G401 (cell line): ENCODE data around the gene LINGO4. TPM values are rescaled to one million over a fixed set of nuclear protein-coding genes. Genes with fewer than 3 reads are reported as not detected.

ENCODE experiments used
- DNase-seq: peaks from one replicate; pipeline ENCODE4 v3.0.0-alpha.2; 2015; ENCODE audit warnings: low spot score
- in situ Hi-C: cut with HindIII; loops from 2 replicates; pipeline ENCODE4 v1.10.0; 2016; ENCODE audit warnings: low sequenced_read_pairs, mixed read lengths
- total RNA-seq: library from RNA; depleted of rRNA; stranded (reverse); fragments of >200 nt; shearing (Covaris generic); gene quantifications from 2 replicates; pipeline ENCODE4 v1.2.3, GENCODE V29; 2014

Gene LINGO4
- total RNA-seq, 1 experiment from 2014 or later: not detected

DNA sequence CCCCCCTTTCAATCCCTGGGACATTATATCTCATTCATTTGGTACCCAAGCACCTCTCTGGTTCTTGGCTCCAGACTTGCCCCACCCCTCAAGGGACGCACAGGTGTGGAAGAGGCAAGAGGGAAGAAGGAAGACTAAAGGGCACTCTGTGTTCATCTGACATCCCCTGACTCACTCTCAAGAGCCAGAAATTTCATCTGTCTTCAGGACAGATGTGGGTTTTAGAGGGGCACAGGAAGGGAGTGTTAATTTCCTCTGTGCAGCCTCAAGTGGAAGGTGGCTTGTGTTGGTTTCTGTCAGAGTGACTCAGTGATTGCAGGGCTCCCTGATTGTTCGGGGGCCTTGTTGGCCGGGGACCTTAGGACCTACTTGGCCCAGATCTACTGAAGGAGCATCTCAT is 32.0 kb upstream of the LINGO4 start:
- in situ Hi-C loops: no loop called here
- DNase-seq: no peak

DNA sequence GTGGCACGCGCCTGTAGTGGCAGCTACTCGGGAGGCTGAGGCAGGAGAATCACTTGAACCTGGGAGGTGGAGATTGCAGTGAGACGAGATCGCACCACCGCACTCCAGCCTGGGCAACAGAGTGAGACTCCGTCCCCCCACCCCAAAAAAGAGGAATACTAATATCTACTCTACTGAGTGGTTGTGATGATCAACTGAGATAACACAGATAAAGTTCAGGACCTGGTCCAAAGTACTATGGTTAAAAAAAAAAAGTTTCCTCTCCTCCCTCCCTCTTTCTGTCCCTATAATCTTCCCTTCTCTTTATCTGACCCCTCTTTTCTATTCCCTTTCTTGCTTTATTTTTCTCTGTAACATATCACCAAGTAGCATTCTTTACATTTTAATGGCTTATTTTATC is 30.4 kb upstream of the LINGO4 start:
- in situ Hi-C loops: no loop called here
- DNase-seq: no peak

- no peak for DNase-seq
- in situ Hi-C loops: no loop called here
Observed at GRCh38 chr1:151834239-151834638, 29.0 kb upstream of the LINGO4 start.

DNA sequence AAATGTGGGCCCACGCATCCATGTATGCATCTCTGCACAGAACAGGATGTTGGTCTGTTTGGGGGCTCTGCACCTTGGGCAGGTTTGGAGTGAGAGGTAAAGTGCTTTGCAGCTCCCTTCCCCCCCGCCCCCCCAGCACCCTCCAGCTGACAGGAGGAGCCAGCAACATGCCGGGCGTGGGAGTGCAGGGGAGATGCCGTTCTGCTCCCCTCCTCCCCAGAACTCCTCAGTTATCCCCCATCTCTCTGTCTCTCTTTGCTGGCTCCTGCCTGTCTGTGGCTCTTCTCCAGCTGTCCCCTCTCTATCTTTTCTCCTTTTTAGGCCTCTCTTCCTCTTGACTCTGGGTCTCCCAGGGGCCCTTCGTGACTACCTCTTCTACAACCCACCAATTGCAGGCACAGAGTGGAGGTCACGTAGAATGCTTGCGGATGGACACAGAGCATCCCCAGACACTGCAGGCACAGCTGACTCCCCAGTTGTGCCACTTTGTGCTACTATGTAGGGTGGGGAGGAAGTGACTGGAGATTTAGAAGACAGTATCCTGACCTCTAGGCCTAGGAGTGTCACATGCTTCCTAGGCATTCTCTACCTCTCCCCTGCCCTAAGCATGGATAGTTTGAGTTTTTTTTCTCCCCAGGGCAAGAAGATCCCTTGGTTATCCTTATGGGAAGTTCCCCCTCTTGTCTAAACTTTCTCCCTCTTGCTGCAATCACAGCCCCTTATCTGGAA is 28.1 kb upstream of the LINGO4 start:
- in situ Hi-C loops: no loop called here

GRCh38 chr1:151832318-151832980 is 27.2 kb upstream of the LINGO4 start:
- in situ Hi-C loops: no loop called here
- DNase-seq: peak; percentile 91

More for the DNA sequence above, 28.1 kb upstream of the LINGO4 start:
- DNase-seq: no peak

- peak; percentile 84 for DNase-seq
- in situ Hi-C loops: no loop called here
Observed at GRCh38 chr1:151831605-151832004, 26.4 kb upstream of the LINGO4 start, which contains the start of gene RORC. Gene RORC (minus strand): TSS chr1:151831802. CDS start chr1:151831764, 38 bp downstream.

DNA sequence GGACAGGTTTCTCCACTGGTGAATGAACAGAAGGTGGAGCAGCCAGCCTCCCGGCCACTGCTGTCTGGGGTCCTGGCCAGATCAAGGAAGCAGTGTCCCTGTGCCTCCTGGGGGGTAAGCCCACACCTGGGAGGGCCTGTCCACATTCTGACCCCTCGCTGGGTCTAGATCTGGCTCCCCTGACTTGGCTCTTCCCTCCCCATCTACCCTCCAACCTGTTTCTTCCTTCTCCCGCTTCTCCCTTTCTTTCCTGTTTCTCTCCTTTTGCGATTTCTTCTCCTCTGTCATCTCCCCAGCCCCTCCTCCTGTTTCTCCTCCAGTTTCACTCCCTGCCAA is 26.0 kb upstream of the LINGO4 start:
- in situ Hi-C loops: no loop called here
- no peak for DNase-seq

DNA sequence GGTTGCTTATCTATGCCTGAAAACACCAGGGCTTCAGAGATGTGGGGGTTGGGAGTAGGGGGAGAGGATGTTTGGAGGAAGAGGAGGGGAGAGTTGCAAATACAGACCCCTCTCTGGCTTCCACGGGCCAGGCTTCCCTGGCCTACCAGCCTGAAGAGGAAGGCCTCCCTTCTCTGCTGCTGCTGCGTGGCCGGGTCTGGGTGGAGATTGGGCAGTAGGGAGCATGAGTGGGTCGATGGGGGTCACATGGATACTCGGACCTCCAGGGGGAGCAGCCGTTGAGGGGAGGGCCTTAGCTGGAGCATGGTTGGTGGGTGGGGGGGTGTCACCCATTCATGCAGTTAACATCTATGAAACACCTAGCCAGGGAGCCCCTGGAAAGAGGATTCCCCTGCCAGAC is 24.8 kb upstream of the LINGO4 start:
- in situ Hi-C loops: no loop called here
- DNase-seq: no peak

DNA sequence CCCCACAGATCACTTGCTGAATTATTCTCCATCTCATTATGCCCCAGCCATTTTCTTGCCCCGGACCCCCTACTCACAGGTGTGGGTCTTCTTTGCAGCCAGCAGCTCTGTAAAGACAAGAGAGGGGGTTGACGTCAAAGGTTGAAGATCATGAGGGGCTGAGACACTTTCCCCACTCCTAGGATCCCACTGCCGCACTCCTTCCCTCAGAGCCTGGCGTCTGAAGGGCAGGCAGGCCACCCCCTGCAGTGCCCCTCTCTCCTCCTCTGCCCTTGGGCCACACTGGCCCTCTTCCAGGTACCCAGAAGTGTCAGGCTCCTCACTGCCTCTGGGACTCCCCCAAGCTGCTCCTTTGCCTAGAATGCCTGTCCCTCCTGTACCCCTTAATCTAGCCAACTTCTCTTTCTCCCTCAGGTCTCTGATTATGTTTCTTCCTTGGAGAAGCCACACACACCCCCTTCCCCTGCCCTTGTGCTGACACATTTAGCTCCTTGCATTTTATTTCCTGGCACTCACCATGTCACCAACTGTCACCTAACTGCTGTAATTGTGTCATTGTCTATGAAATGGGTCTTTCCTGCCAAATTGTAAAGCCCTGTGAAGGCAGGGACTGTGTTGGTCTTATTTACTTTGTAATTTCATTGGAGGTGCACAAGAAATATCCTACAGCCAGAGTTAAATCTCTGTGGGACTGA is 24.3 kb upstream of the LINGO4 start:
- peak; percentile 55 for DNase-seq
- in situ Hi-C loops: no loop called here

DNA sequence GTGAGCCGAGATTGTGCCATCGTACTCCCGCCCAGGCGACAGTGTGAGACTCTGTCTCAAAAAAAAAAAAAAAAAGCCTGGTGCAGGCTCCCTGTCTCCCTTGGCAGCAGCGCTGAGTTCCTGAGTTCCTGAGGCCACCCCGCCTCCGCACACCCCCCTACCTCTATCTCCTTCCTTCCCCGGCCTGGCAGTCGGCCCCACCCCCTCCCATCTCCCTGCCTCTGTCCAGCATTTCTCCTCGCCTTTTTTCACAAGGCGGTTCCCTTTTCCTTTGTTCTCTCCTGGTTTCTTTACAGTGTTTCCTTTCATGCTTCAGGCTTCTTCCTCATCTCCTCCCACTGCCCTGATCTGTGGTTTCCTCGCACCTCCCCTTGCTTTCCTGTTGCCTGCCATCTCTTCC is 23.7 kb upstream of the LINGO4 start:
- peak; percentile 76 for DNase-seq
- in situ Hi-C loops: no loop called here

DNA sequence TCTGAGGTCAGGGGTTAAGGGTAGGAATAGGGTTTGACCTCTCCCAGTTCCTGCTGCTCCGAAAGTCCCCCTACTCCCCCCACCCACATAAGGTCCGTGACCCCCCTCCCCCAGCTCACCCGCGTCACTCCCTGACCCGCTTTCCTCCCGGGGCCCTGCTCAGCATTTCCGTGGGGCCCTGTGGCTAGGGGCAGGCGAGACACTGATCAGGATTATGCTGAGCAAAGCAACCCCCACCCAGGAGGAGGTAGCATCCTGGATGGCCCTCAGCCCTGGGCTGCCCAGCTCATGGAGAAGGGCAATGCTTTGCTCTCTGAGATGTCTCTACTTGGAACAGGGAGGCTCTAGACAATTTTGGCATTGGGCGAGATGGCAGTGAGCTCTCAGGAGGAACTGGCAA is 22.6 kb upstream of the LINGO4 start:
- DNase-seq: no peak
- in situ Hi-C loops: no loop called here

- in situ Hi-C loops: no loop called here
- peak; percentile 36 for DNase-seq
Observed at GRCh38 chr1:151825751-151826660, 20.8 kb upstream of the LINGO4 start.

DNA sequence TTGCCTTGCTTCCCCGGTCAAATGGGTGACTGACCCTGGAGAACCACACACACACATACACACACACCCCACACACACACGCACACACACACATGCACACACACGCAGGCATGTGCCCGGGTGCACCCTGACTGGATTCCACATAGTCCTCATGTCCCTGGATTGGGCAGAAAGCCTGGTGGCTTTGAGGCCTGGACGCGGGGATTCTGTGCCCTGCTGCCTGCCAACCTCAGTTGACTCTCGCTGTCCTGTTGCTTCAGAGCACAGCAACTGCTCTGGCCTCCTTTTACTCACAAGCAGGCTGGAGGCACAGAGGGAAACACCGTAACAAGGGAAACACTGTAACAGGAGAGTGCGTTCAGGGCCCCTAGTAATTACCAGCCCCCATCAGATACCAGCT is 20.0 kb upstream of the LINGO4 start:
- peak; percentile 71 for DNase-seq
- in situ Hi-C loops: no loop called here

- DNase-seq: no peak
- in situ Hi-C loops: no loop called here
Observed at GRCh38 chr1:151823175-151823574, 18.0 kb upstream of the LINGO4 start.

- in situ Hi-C loops: no loop called here
Observed at GRCh38 chr1:151822404-151822803, 17.2 kb upstream of the LINGO4 start.

DNA sequence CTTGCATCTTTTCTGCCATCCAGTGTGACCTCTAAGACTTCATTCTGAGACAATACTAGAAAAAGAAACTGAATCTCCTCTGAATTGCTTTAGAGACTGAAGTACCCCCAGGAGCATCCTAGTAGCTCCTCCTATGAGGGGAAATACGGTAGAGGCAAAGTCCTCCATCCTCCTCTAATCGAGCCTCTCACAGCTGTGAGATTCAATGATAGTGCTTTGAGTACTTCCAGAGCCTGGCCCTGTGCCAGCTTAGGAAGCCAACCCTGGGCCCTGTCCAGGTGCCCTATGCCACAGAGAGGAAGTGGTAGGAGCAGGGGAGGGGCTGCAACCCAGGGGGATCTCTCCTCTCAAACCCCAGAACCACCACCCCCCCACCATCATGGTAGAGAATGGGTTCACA is 15.7 kb upstream of the LINGO4 start:
- DNase-seq: no peak
- in situ Hi-C loops: no loop called here

More at GRCh38 chr1:151822404-151822803, 17.2 kb upstream of the LINGO4 start:
- DNase-seq: peak; percentile 78

GRCh38 chr1:151819976-151820623 is 14.9 kb upstream of the LINGO4 start:
- in situ Hi-C loops: no loop called here
- no peak for DNase-seq

DNA sequence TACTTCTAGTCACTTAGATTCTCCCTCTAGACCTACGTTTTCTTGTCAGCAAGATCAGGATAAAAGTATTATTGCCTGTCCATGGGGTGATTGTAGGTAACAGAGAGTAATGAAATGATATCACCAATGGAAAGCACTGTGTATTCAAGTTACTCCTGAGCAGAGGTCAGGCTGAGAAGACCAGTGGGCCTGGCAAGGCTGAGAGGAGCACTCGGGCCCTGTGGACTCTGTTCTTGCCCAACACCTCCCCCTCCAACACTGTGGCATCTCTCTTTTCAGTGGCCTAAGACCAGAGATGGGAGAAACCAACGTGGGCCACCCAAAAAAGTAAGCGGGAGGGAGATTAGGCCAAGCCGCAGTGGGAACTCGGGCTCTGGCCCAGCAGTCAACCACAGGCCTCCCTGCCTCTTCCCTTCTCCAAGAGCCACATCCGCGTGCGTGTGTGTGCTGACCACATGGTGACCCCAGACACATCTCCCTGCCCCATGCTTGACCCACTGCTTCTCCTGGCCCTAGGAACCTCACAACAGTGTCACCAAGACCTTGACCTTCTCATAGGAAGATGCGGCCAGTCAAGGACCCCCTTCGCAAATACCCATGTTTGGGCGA is 14.1 kb upstream of the LINGO4 start:
- DNase-seq: no peak
- in situ Hi-C loops: no loop called here

- DNase-seq: no peak
- in situ Hi-C loops: no loop called here
Observed at GRCh38 chr1:151817353-151817730, 12.1 kb upstream of the LINGO4 start.
